HAP-1 (cell line): ENCODE data around the gene ZNF536.

Source experiments
- DNase-seq, 2 experiments: peaks; one replicate each; pipeline ENCODE4 v3.0.0-alpha.2; 2016 to 2020; ENCODE audit warnings: low spot score in 2 of 2
- H3K27me3 ChIP-seq: fragments of 250-450 bp; sonication (Bioruptor Pico); 2 replicates; pipeline ENCODE4 v1.5.1; 2020; ENCODE audit warnings: low read depth, mild to moderate bottlenecking, moderate library complexity
- H3K36me3 ChIP-seq: fragments of 250-450 bp; sonication (Bioruptor Pico); replicated peaks from 2 replicates; pipeline ENCODE4 v1.5.1; 2020; ENCODE audit warnings: mild to moderate bottlenecking
- H3K4me1 ChIP-seq: fragments of 250-450 bp; sonication (Bioruptor Pico); 2 replicates; pipeline ENCODE4 v1.5.1; 2020; ENCODE audit warnings: mild to moderate bottlenecking
- H3K4me3 ChIP-seq: fragments of 250-450 bp; sonication (Bioruptor Pico); 2 replicates; pipeline ENCODE4 v1.5.1; 2020; ENCODE audit warnings: mild to moderate bottlenecking, moderate library complexity
- H3K9me3 ChIP-seq: fragments of 250-450 bp; sonication (Bioruptor Pico); 2 replicates; pipeline ENCODE4 v1.5.1; 2020; ENCODE audit warnings: mild to moderate bottlenecking, moderate library complexity
- in situ Hi-C: fragments of 300-500 bp; cut with MboI; formaldehyde crosslinking; loops from 3 replicates; pipeline ENCODE4 v1.14.3; 2020; ENCODE audit warnings: low sequenced_read_pairs, inconsistent platforms, mixed read lengths

ZNF536 gene

GRCh38 chr19:30371960-30372824 lies at the start of gene ZNF536:
ZNF536 (plus strand) TSS chr19:30372384; CDS start chr19:30443563, 71,179 bp downstream.
- in situ Hi-C loops: no loop called here
- Histone ChIP-seq H3K36me3 (no peaks in the 10 kb centered on the region), H3K9me3 (no peaks in the 10 kb centered on the region), H3K4me3 (no peak within 1 kb of the TSS), H3K4me1 (peaks cover 37% of the 10 kb centered on the region), H3K27me3 (no peaks in the 10 kb centered on the region)
- DNase-seq: no peak

- Histone ChIP-seq H3K9me3 (no peaks in the 10 kb centered on the region), H3K27me3 (no peaks in the 10 kb centered on the region), H3K4me3 (no peak overlapping the region), H3K36me3 (no peaks in the 10 kb centered on the region), H3K4me1 (peaks cover 15% of the 10 kb centered on the region)
- no peak for DNase-seq
- in situ Hi-C loops: no loop called here
Measured at GRCh38 chr19:30322641-30323320, 49.4 kb upstream of the ZNF536 start.

GRCh38 chr19:30323904-30324303 lies 48.3 kb upstream of the ZNF536 start:
- H3K27me3 ChIP-seq: no peaks in the 10 kb centered on the region
- peaks cover 6% of the 10 kb centered on the region for H3K4me1 ChIP-seq
- H3K4me3 ChIP-seq: no peak overlapping the region
- in situ Hi-C loops: no loop called here
- no peaks in the 10 kb centered on the region for H3K9me3 ChIP-seq
- no peak for DNase-seq
- H3K36me3 ChIP-seq: peaks cover 3% of the 10 kb centered on the region; the same call in 1 of the 2 replicates

- in situ Hi-C loops: no loop called here
- H3K27me3 ChIP-seq: no peaks in the 10 kb centered on the region
- H3K4me3 ChIP-seq: no peak overlapping the region
- DNase-seq: no peak
- H3K4me1 ChIP-seq: no peaks in the 10 kb centered on the region
- H3K36me3 ChIP-seq: peaks cover 3% of the 10 kb centered on the region; the same call in 1 of the 2 replicates
- no peaks in the 10 kb centered on the region for H3K9me3 ChIP-seq
Measured at GRCh38 chr19:30324982-30325381, 47.2 kb upstream of the ZNF536 start.

- Histone ChIP-seq H3K36me3 (peaks cover 3% of the 10 kb centered on the region; the same call in 1 of the 2 replicates), H3K4me3 (no peak overlapping the region), H3K27me3 (no peaks in the 10 kb centered on the region), H3K9me3 (no peaks in the 10 kb centered on the region), H3K4me1 (no peaks in the 10 kb centered on the region)
- DNase-seq: no peak
- in situ Hi-C loops: no loop called here
Measured at GRCh38 chr19:30325676-30326392, 46.4 kb upstream of the ZNF536 start.

- Histone ChIP-seq H3K9me3 (no peaks in the 10 kb centered on the region), H3K4me3 (no peak overlapping the region), H3K4me1 (no peaks in the 10 kb centered on the region), H3K36me3 (peaks cover 3% of the 10 kb centered on the region; the same call in 1 of the 2 replicates), H3K27me3 (no peaks in the 10 kb centered on the region)
- in situ Hi-C loops: no loop called here
- DNase-seq: no peak
Measured at GRCh38 chr19:30326393-30326710, 45.8 kb upstream of the ZNF536 start.

GRCh38 chr19:30327331-30327730 lies 44.9 kb upstream of the ZNF536 start:
- H3K4me3 ChIP-seq: no peak overlapping the region
- no peaks in the 10 kb centered on the region for H3K4me1 ChIP-seq
- no peak for DNase-seq
- in situ Hi-C loops: no loop called here
- H3K9me3 ChIP-seq: no peaks in the 10 kb centered on the region
- H3K27me3 ChIP-seq: no peaks in the 10 kb centered on the region
- H3K36me3 ChIP-seq: peaks cover 3% of the 10 kb centered on the region; the same call in 1 of the 2 replicates

GRCh38 chr19:30328096-30328495 lies 44.1 kb upstream of the ZNF536 start:
- H3K4me1 ChIP-seq: no peaks in the 10 kb centered on the region

GRCh38 chr19:30330266-30330665 lies 41.9 kb upstream of the ZNF536 start:
- DNase-seq: no peak
- Histone ChIP-seq H3K4me1 (no peaks in the 10 kb centered on the region), H3K27me3 (no peaks in the 10 kb centered on the region), H3K4me3 (no peak overlapping the region), H3K36me3 (peaks cover 3% of the 10 kb centered on the region; the same call in 1 of the 2 replicates), H3K9me3 (no peaks in the 10 kb centered on the region)
- in situ Hi-C loops: no loop called here

More at GRCh38 chr19:30328096-30328495, 44.1 kb upstream of the ZNF536 start:
- no peaks in the 10 kb centered on the region for H3K27me3 ChIP-seq
- peaks cover 3% of the 10 kb centered on the region; the same call in 1 of the 2 replicates for H3K36me3 ChIP-seq
- in situ Hi-C loops: no loop called here
- DNase-seq: no peak
- no peak overlapping the region for H3K4me3 ChIP-seq
- no peaks in the 10 kb centered on the region for H3K9me3 ChIP-seq

- in situ Hi-C loops: no loop called here
- Histone ChIP-seq H3K27me3 (no peaks in the 10 kb centered on the region), H3K36me3 (peaks cover 3% of the 10 kb centered on the region; the same call in 1 of the 2 replicates), H3K9me3 (no peaks in the 10 kb centered on the region), H3K4me1 (no peaks in the 10 kb centered on the region), H3K4me3 (no peak overlapping the region)
- no peak for DNase-seq
Measured at GRCh38 chr19:30332445-30333234, 39.5 kb upstream of the ZNF536 start.

GRCh38 chr19:30333291-30334065 lies 38.7 kb upstream of the ZNF536 start:
- in situ Hi-C loops: no loop called here
- Histone ChIP-seq H3K4me1 (no peaks in the 10 kb centered on the region), H3K27me3 (no peaks in the 10 kb centered on the region), H3K36me3 (no peaks in the 10 kb centered on the region; the same call in 1 of the 2 replicates), H3K9me3 (no peaks in the 10 kb centered on the region), H3K4me3 (no peak overlapping the region)
- DNase-seq: no peak

- in situ Hi-C loops: no loop called here
Measured at GRCh38 chr19:30334841-30335240, 37.3 kb upstream of the ZNF536 start.

More at GRCh38 chr19:30334841-30335240, 37.3 kb upstream of the ZNF536 start:
- Histone ChIP-seq H3K4me3 (no peak overlapping the region), H3K36me3 (no peaks in the 10 kb centered on the region), H3K27me3 (no peaks in the 10 kb centered on the region), H3K9me3 (no peaks in the 10 kb centered on the region), H3K4me1 (no peaks in the 10 kb centered on the region)
- no peak for DNase-seq
